HK-2 (cell line): ENCODE data around the gene OR56A3.

Experiments
- DNase-seq: peaks from one replicate; pipeline ENCODE4 v3.0.0-alpha.2; 2018; ENCODE audit not compliant: unreplicated experiment

The OR56A3 gene

DNA sequence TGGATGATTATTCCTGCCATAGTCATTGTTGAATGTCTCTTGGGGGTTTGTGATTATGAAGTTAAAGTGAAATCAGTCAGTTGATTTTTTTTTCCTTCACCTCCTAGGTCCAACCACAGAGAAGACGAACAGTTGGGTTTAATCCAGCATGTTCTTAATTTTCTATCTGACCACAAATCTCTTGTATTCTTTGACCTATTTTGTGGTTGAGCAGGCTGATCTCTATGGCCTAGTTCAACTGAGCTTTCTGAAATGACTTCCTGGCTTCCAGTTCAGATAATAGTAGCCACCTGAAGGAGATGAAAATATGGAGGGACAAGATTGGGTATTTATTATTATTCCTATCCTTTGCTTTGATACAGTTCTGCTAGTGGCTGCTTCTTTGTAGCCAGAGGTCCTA, 31.5 kb downstream of the OR56A3 start:
- DNase-seq = no peak

DNA sequence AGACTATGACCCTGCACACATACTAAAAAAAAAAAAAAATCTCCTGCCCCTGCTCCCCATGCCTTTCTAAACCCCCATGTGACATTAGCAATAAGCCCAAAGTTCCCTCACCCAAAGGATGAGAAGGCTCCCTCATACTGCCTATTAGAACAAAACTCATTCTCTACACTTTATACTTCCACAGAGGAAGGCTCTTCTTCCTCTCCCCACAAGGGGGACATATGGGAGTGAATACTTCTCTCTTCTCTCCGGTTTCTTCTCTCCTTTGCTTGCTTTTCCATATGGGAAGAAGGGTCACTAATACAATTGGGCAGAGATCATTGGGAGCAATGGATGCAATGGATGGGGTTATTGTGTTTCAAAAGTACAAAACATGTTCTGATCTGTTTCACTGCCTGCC, 41.4 kb downstream of the OR56A3 start:
- DNase-seq = no peak

DNA sequence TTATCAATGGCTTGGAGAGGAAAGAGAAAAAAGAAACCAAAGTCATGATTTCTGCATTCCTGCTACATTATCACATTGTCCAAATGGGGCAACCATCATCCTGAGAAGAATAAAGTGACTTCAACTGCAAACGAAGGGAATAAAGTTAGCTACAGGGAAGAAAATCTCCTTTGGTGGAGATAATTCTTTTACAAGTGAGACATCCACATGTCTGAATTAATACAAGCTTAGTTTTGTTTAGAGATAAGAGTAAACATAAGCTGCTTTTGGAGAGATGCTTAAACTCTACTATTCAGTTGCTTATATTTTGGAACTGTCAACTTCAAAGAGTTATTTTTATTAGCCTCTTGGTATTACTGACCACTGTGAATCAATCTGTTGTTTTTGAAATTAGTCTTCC, 44.8 kb downstream of the OR56A3 start, which contains the start of gene OR52L1:
Gene OR52L1, minus strand, starts transcription at position 101 of the 400 bp plus-strand sequence. Its CDS starts 55 bp downstream, at position 46.
- DNase-seq = no peak

DNA sequence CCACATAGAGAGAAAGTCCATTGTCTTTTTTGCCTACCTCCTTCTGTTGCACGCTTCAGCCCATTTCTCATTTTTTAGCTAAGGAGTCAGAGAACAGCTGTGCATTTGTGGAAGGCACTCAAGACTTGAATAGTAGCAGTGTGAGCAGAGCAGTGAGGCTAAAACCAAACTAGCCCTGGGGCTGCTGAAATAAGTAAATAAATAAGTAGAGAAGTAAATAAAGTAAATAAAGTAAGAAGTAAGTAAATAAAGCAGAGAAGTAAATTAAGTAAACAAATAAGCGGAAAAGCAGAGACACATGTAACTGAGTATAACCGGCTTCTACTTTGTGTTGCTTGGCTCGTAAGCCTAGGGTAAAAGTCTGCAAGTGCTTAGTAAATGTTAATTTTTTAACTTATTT, 47.2 kb downstream of the OR56A3 start:
- no peak for DNase-seq

DNA sequence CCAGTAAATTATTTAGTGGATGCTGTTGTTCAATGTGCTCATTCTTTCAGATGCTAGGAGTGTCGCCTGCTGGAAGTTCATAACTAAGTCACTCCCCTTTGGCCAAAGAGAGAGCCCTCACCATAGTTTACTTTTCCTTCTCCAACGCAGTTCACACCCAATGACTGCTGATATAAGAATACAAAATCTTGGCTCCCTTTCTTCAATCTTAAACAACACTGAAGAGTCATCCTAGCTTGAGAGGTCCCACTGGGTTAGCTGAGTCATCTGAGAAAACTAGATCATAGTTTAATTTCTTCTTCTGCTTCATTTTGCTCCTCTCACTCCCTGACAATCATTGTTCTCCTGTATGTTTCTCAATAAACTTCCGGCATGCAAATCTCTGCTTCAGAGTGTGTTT, 50.1 kb downstream of the OR56A3 start:
- no peak for DNase-seq

DNA sequence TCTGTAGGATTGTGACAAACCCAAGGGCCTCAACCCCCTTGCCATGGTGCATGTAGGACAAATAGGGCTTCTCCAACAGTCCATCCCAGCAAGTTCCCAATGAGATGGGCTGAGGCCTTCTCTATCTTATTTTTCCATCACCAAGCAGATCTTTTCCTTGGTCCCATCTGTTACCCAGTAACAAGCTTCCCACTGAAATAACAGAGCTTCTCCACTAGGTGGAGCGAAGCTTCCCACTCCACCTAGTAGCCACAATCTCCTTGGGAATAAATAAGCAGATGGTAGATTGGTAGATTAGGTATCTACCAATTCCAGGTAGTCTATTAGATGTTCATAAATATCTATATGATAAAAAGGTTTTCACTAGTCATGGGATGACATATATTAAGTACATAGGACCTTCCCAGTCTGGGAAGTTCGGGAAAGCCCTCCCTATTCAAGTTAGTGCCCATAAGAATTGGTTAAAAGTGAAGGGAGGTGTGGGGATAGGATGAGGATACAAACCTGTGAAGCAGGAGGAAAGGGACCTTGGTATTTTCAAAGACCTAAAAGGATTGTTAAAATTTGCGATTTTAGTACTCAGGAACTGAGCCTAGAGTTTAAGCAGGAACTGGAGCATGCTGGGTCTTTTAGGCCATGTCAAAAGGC, 50.7 kb downstream of the OR56A3 start:
- no peak for DNase-seq

DNA sequence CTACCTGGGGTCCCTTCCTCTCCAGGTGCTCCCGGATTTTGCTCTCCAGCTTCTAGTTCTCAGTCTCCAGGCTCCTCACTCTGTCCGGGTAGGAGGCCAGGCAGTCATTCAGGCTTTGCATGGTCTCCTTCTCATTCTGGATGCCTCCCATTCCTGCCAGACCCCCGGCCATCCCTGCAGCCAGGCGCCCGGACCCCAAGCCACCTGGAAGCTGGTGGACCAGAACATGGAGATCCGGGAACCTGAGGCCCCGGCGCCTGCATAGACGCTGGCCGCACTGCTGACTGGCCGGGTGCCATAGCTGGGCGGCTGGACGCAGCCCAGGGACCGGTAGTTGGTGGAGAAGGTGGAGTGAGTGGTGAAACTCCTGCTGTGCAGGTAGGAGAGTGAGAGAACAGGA, 52.7 kb downstream of the OR56A3 start:
- no peak for DNase-seq
